ENCODE data around the gene POLR2M.

POLR2M gene

GRCh38 chr15:57761562-57761961, 55.0 kb downstream of the POLR2M start:
- CTCF ChIA-PET: interaction anchor here (1.2 to 1.4 kb wide), 2 partner anchors 10 to 29 kb away, joined by 4 to 7 read pairs; no protein-coding TSS in a partner anchor
- POLR2A ChIA-PET: no interaction called here
- no peak for DNase-seq (ENCODE audit: extremely low spot score)
- TF ChIP-seq, protein P1, sequence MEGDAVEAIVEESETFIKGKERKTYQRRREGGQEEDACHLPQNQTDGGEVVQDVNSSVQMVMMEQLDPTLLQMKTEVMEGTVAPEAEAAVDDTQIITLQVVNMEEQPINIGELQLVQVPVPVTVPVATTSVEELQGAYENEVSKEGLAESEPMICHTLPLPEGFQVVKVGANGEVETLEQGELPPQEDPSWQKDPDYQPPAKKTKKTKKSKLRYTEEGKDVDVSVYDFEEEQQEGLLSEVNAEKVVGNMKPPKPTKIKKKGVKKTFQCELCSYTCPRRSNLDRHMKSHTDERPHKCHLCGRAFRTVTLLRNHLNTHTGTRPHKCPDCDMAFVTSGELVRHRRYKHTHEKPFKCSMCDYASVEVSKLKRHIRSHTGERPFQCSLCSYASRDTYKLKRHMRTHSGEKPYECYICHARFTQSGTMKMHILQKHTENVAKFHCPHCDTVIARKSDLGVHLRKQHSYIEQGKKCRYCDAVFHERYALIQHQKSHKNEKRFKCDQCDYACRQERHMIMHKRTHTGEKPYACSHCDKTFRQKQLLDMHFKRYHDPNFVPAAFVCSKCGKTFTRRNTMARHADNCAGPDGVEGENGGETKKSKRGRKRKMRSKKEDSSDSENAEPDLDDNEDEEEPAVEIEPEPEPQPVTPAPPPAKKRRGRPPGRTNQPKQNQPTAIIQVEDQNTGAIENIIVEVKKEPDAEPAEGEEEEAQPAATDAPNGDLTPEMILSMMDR (IDR thresholded peaks at IDR 0.05; ENCODE audit: control extremely low read depth, extremely low read depth, low read depth, missing control alignments): no peak

- ChIA-PET POLR2A (no interaction called here), CTCF (interaction anchor here (1.2 to 1.4 kb wide), 2 partner anchors 10 to 29 kb away, joined by 4 to 7 read pairs; no protein-coding TSS in a partner anchor)
- no peak for DNase-seq (ENCODE audit: extremely low spot score)
- TF ChIP-seq, protein P1 (IDR thresholded peaks at IDR 0.05; ENCODE audit: control extremely low read depth, extremely low read depth, low read depth, missing control alignments): no peak
Observed at GRCh38 chr15:57762302-57762701, 55.8 kb downstream of the POLR2M start.

GRCh38 chr15:57763176-57763964, 56.9 kb downstream of the POLR2M start:
- CTCF ChIA-PET: no interaction called here

More at GRCh38 chr15:57763176-57763964, 56.9 kb downstream of the POLR2M start:
- TF ChIP-seq, protein P1 (IDR thresholded peaks at IDR 0.05; ENCODE audit: control extremely low read depth, extremely low read depth, low read depth, missing control alignments): no peak
- no peak for DNase-seq (ENCODE audit: extremely low spot score)
- POLR2A ChIA-PET: no interaction called here

Data from GM10248 (cell line).